K562 (cell line): Measurements from ENCODE around the gene NPB. TPM values are rescaled to one million over a fixed set of nuclear protein-coding genes. Genes with fewer than 3 reads are reported as not detected.

Source experiments
- BMI1 ChIP-seq: fragments of 150-350 bp; IDR thresholded peaks from 2 replicates; pipeline ENCODE4 v1.6.1; 2014; ENCODE audit warnings: low read length
- CBX3 ChIP-seq, 2 experiments: IDR thresholded peaks; 1 replicate in 1 of 2; 2 replicates in 1 of 2; pipeline ENCODE4 v1.6.1; 2012; ENCODE audit warnings: inconsistent platforms in 2 of 2, low read length in 2 of 2, borderline replicate concordance in 1 of 2, control low read depth in 1 of 2
- NR1H2 ChIP-seq: sonication (generic); formaldehyde crosslinking; IDR thresholded peaks from 2 replicates; pipeline ENCODE4 v1.4.0; 2020; ENCODE audit warnings: mild to moderate bottlenecking, missing genetic modification reagents
- NRF1 ChIP-seq, 2 experiments: fragments of 450-650 bp; IDR thresholded peaks in 1 of 2; conservative IDR thresholded peaks in 1 of 2; 2 replicates each; pipeline ENCODE4 v1.6.1; 2014; ENCODE audit warnings: mild to moderate bottlenecking in 2 of 2
- PKNOX1 ChIP-seq: fragments of 450-650 bp; IDR thresholded peaks from 2 replicates; pipeline ENCODE4 v1.6.1; 2016
- REST ChIP-seq, 2 experiments: fragments of 450-650 bp; formaldehyde crosslinking in 1 of 2; IDR thresholded peaks; 2 replicates each; pipeline versions ENCODE4 v1.4.0 to v1.6.1; 2014 to 2020; ENCODE audit warnings: mild to moderate bottlenecking in 2 of 2, borderline replicate concordance in 1 of 2, low read depth in 1 of 2
- SRSF7 ChIP-seq: fragments of 200-400 bp; formaldehyde crosslinking; optimal IDR thresholded peaks from 2 replicates; pipeline ENCODE3; 2017; ENCODE audit warnings: mild to moderate bottlenecking, low read depth, low read length
- WHSC1 ChIP-seq: IDR thresholded peaks from one replicate; pipeline ENCODE4 v1.6.1; 2012; ENCODE audit warnings: low read length, control low read depth, inconsistent platforms
- ZBTB11 ChIP-seq, 3 experiments: fragments of 200-800 bp in 1 of 3; fragments of 250-450 bp in 1 of 3; fragments of 450-650 bp in 1 of 3; sonication (Bioruptor Pico) in 1 of 3; sonication (Bioruptor generic) in 1 of 3; formaldehyde crosslinking in 1 of 3; IDR thresholded peaks; 2 replicates each; pipeline versions ENCODE4 v1.6.1 to v1.8.0; 2016 to 2022; ENCODE audit warnings: mild to moderate bottlenecking in 2 of 3, missing genetic modification characterization in 2 of 3, missing compliant biosample characterization in 1 of 3, moderate library complexity in 1 of 3
- ZFP1 ChIP-seq: fragments of 450-650 bp; formaldehyde crosslinking; IDR thresholded peaks from 2 replicates; pipeline ENCODE4 v1.4.0; 2020; ENCODE audit warnings: mild to moderate bottlenecking, mixed read lengths
- ZNF57 ChIP-seq: fragments of 450-650 bp; formaldehyde crosslinking; IDR thresholded peaks from 2 replicates; pipeline ENCODE4 v1.4.0; 2020; ENCODE audit warnings: mild to moderate bottlenecking, moderate library complexity
- polyA plus RNA-seq, 8 experiments: library from polyadenylated mRNA; depleted of rRNA in 4 of 8; stranded (reverse) in 5 of 8; unstranded in 3 of 8; fragments of >200 nt; fragmentation: Nextera tagmentation in 2 of 8; fragmentation: Illumina TruSeq in 1 of 8; extraction: Ambion mirVana in 2 of 8; extraction: Trizol in 1 of 8; gene quantifications; 2 replicates each; pipeline versions ENCODE4 v1.2.1 to v1.2.3, GENCODE V29; 2011 to 2014; ENCODE audit warnings: inconsistent platforms in 1 of 8, missing spikeins in 1 of 8
- total RNA-seq, 7 experiments: library from RNA; depleted of rRNA in 6 of 7; stranded (reverse); fragments of >200 nt in 6 of 7; fragmentation: Illumina TruSeq in 2 of 7; extraction: Trizol in 2 of 7; gene quantifications; 2 replicates each; pipeline versions ENCODE4 v1.2.1 to v1.2.3, GENCODE V29; 2011 to 2021; ENCODE audit warnings: low replicate concordance in 1 of 7

The NPB gene
- total and polyA plus RNA-seq, 9 of the 15 experiments (the other 6 are each of a cell fraction or from before 2014, with no cell fraction given): 0.03 to 0.61 (median 0.14) TPM; not detected in 2

- TF ChIP-seq REST (IDR thresholded peaks at IDR 0.05; ENCODE audit: borderline replicate concordance) (peak; percentile 28), REST (CRISPR knock-in tag; IDR thresholded peaks at IDR 0.05; ENCODE audit: low read depth) (peak; percentile 88), SRSF7 (no peak), NR1H2 (CRISPR knock-in tag) (no peak), BMI1 (no peak), ZNF57 (CRISPR knock-in tag) (0 out of 2 replicates have a peak, but pooled peaks have one; percentile 44), ZBTB11 (CRISPR knock-in tag; IDR thresholded peaks at IDR 0.05) (peak in 2 of 3 experiments; percentile 35 to 39; a peak in 1 of 6 replicates), CBX3 (IDR thresholded peaks at IDR 0.05; ENCODE audit: borderline replicate concordance in 1 of 2, low read length in 2 of 2) (no peak), WHSC1 (no peak), NRF1 (conservative IDR thresholded peaks at IDR 0.05 in 1 of 2, IDR thresholded peaks at IDR 0.05 in 1 of 2) (peak; percentile 91 to 92), ZFP1 (no peak), PKNOX1 (no peak)
Measured at GRCh38 chr17:81917565-81918332, 15.7 kb downstream of the NPB start, which contains the start of gene SIRT7 (continued).
